Activated CD8-positive, alpha-beta memory T cell treated with anti-CD3 and anti-CD28 coated beads, Interleukin-2, amount 50 U/mL, for 1 hour (primary cell): ENCODE measurements around the gene KCNH4.
A peak's percentile ranks its signal among the peaks of the same experiment; 100 is the strongest.

Source experiments
- DNase-seq: peaks from one replicate; pipeline ENCODE4 v3.0.0-alpha.2; 2020; ENCODE audit errors: extremely low read depth

Gene KCNH4

GRCh38 chr17:42117397-42118125, 63.4 kb downstream of the KCNH4 start:
- DNase-seq, result no peak

DNA sequence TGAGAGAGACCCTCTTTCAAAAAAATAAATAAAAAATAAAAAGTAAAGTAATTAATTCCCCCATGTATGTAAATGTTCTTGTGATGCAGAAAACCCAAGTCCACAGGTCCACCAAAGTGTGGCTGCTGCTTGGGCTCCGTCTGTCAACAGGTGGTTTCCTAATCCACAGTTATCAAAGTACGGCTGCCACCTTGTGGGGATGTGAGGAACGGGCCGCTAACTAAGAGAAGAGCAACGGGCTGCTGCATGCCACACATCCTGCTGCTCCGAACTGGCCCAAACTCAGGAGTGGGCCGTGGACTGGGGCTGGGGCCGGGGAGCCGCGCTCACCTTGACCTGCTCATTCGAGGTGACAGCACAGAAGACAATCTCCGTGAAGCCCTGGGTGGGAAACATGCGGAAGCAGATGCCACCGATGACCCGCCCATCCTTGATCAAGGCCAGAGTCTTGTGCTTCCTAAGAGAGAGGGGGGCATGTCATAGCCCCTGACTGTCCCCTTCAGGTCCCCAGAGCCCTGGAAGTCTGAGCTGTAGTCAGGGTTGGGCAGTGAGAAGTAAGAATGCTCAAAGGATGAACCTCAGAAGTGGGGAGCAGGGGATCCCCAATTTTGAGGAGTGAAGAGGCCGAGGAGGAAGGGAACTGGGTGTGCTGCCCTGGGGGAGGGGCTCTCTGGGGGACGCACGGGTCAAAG, 64.1 kb downstream of the KCNH4 start:
- peak; percentile 68 for DNase-seq

DNA sequence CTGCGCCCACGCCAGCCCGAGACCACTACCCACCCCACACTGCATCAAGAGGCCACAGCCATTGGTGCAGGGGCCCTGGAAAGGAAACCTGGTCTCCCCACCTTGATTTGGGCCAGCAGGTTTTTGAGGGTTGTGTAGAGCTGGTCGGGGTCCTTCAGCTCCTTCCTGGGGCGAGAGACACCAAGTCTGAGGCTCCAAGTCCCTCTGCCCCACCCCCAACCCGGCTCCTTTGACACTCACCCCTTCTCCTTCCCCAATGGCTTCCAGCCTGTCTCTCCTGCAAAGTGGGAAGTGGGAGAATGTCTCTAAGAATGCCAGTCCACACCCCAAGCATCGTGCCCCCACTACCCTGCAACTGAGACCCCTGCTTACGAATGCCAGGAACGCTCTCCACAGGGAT, 66.8 kb downstream of the KCNH4 start:
- DNase-seq, result no peak

GRCh38 chr17:42113293-42114069, 67.5 kb downstream of the KCNH4 start:
- DNase-seq, result no peak

- peak; percentile 41 for DNase-seq
Measured at GRCh38 chr17:42112552-42113176, 68.3 kb downstream of the KCNH4 start, which contains the start of gene DHX58. TSS of gene DHX58 (minus strand) at chr17:42112714. CDS start at chr17:42111892, 822 bp downstream.

- no peak for DNase-seq
Measured at GRCh38 chr17:42111871-42112551, 68.9 kb downstream of the KCNH4 start.

GRCh38 chr17:42111265-42111636, 69.7 kb downstream of the KCNH4 start:
- no peak for DNase-seq

GRCh38 chr17:42110301-42111264, 70.4 kb downstream of the KCNH4 start:
- DNase-seq, result no peak

DNA sequence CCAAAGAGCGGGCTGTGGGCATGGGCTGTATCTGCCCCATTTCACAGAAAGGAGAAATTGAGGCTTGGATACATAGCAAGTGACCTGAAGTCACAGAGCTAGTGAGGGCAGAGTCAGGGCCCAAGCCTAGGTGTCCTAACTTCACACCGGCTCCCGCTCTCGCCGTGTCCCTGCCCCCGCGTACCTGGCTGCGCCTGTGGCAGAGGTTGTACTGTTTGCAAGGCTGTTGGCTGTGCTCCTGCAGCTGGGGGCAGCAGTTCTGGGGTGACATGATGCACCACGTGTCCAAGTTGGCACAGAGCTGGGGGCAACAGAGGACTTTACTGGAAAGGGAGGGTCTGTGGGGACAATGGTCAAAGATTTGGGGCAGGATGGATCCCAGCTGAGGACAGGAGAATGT, 71.9 kb downstream of the KCNH4 start:
- DNase-seq, result no peak

DNA sequence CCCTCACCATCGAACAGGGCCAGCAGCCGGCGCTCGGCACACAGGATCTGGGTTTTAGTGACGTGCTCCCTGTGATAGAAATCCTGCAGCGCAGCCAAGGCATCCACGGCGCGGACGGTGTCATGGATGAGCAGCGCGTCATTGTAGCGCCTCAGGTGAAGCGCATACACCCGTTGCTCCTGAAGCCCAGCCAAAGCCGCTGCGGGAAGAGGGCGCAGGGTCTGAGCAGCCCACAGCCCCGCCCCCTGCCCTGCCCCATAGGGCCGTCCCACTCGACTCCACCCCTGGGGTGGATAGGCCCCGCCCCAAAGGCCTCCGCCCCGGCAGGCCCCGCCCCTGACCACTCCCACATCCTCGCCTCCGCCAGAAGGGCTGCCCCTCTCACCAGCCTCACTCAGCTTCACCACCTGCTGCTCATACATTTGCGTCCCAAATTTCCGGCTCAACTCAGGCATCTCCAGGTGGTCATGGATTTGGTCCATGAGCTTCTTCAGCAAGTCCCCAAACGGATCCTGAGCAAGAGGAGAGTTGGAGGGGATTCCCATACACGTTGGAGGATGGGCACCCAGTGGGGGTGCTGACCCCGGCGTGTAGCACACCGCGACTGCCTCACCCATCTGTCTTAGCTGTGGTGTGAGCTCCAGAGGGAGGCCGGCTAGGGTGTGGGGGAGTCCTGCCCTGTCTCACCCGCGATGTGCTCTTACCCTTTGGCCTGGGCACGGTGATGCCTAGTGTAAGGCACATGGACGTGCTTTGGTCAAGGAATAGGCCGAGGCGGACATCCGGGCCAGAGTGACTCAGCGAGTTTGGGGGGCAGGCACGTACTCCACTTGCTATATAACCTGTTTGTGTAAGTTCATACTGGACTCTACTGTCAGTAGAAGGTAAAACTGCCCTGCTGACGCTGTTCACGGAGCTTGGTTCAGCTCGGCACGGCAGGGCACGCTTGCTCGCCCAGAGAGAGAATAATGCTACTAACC, 73.1 kb downstream of the KCNH4 start:
- peak; percentile 67 for DNase-seq

- DNase-seq, result no peak
Measured at GRCh38 chr17:42107124-42107523, 73.8 kb downstream of the KCNH4 start.
